Activated T-cell treated with anti-CD3 and anti-CD28 coated beads, Interleukin-2, amount 50 U/mL, for 4 hours (primary cell): ENCODE measurements around the gene CYP27C1. TPM values are rescaled to one million over a fixed set of nuclear protein-coding genes. Genes with fewer than 3 reads are reported as not detected.

Experiments
- ATAC-seq, 2 donors: fragments of 200-7000 bp; cut with Tn5 transposase; one replicate each; pipeline ENCODE4 v1.10.0; 2021
- DNase-seq: peaks from one replicate; pipeline ENCODE4 v3.0.0-alpha.2; 2020
- H3K27me3 Mint-ChIP-seq: one replicate; pipeline ENCODE4 v1.8.0; 2021; ENCODE audit warnings: low read depth, mixed read lengths
- H3K36me3 Mint-ChIP-seq: one replicate; pipeline ENCODE4 v1.8.0; 2022; ENCODE audit warnings: mixed read lengths; ENCODE audit not compliant: insufficient read depth
- H3K4me1 Mint-ChIP-seq: one replicate; pipeline ENCODE4 v1.8.0; 2021; ENCODE audit warnings: low read depth, mixed read lengths
- H3K4me3 Mint-ChIP-seq: one replicate; pipeline ENCODE4 v1.8.0; 2021; ENCODE audit warnings: mild to moderate bottlenecking, moderate library complexity, mixed read lengths
- H3K9me3 Mint-ChIP-seq: one replicate; pipeline ENCODE4 v1.8.0; 2021; ENCODE audit warnings: mixed read lengths
- total RNA-seq, 3 donors: library from RNA; stranded (reverse); gene quantifications; one replicate each; pipeline ENCODE4 v1.2.1, GENCODE V29; 2021

CYP27C1 gene
- total RNA-seq, 3 donors from 2014 or later: not detected

DNA sequence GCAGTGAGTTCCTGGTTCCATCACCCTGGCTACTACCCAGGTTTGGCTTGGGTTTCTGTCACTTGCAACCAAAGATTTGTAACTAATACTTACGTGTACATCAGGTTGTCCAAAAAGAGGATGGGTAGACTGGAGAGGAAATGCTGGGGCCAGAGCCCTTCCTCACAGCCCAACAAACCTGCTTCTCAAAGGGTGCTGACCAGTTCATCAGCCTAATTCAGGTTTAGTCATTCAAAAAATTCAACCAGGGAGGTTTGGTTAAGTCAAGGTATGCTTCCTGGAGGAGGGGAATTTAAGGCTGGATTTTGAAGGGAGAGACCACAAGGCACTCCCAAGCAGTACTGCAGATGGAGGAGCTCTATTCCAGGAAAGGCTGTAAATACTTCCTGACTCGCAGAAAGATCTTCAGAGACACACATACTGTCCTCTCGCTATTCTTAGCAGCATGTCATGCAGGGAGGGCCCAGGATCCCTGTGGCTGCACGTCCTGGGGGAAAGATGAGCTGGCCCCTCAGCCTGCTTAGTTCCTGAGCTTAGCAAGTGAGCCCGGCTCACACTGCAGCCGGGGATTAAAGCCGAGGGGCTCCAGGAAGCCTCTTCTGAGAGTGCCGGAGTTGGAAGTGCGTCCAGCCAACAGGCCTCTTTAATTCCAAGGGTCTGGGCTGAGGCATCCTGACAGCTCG is 73.1 kb downstream of the CYP27C1 start:
- no peaks in the 10 kb centered on the region for H3K9me3 Mint-ChIP-seq
- H3K4me1 Mint-ChIP-seq: no peaks in the 10 kb centered on the region
- no peak for DNase-seq
- H3K27me3 Mint-ChIP-seq: no peaks in the 10 kb centered on the region
- no peak for ATAC-seq
- H3K4me3 Mint-ChIP-seq: no peak overlapping the region
- H3K36me3 Mint-ChIP-seq: no peaks in the 10 kb centered on the region

DNA sequence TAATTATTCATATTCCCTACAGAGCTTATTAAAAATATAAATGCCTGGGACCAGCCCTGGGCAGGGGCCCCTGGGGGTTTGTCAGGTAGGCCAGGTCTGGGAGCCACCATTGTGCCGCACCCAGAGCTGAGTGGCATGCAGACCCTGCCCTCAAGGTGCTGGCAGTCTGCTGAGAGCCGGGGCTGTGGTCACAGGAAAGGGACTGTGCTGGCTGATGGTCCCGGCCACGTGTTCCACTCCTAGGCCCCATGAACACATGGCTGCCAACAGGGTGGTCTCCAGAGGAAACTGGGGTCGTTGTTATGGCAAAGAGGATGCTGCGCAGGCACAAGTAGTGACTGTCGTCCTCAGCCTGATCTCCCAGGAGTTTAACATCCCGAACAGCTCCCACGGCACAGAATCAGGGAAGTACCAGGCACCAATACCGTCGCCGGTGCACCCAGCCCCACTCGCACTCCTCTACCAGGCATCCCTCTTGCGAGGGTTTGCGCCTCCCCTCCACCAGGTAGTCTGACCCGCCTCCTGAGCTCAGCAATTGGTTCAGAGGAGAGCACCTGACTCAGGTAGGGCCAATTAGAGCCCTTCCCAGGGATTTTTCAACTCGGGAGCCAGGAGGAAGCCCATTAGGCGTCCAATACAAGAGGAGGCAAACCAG is 73.9 kb downstream of the CYP27C1 start:
- no peak for DNase-seq

DNA sequence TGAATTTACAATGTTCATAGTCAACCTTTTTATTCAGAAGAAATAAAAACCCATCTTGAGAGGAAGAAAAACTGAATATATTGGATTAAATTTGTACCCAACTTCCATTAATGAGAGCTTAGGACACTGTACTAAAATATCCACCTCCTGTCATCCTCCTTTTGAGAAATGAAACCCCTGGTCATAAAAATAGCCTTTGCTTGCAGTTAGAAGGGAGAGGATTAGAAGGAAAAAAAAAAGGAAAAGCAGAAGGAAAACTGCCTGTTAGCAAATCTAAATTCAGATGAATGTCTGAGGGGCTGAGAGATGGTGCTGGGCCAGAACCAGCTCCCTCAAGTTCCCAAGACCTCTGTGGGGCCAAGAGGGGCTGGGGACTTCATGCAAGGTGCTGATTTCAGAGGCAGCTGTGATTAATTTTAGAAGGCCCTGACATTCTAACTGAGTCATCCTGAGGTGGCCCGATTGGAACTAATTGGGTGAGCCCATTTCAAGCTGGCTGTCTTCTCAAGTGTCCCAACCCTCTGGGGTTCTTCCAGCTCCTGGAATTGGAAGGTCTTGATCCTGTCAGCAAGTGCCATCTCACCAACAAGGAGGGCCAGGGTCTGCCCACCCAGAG is 74.7 kb downstream of the CYP27C1 start:
- ATAC-seq (no peak), DNase-seq (no peak)
- Mint-ChIP-seq H3K4me3 (no peak overlapping the region), H3K27me3 (no peaks in the 10 kb centered on the region), H3K9me3 (no peaks in the 10 kb centered on the region), H3K4me1 (no peaks in the 10 kb centered on the region), H3K36me3 (no peaks in the 10 kb centered on the region)

More for the DNA sequence above, 73.9 kb downstream of the CYP27C1 start:
- no peaks in the 10 kb centered on the region for H3K27me3 Mint-ChIP-seq
- H3K9me3 Mint-ChIP-seq: no peaks in the 10 kb centered on the region
- no peak overlapping the region for H3K4me3 Mint-ChIP-seq
- H3K4me1 Mint-ChIP-seq: no peaks in the 10 kb centered on the region
- no peak for ATAC-seq
- H3K36me3 Mint-ChIP-seq: no peaks in the 10 kb centered on the region

DNA sequence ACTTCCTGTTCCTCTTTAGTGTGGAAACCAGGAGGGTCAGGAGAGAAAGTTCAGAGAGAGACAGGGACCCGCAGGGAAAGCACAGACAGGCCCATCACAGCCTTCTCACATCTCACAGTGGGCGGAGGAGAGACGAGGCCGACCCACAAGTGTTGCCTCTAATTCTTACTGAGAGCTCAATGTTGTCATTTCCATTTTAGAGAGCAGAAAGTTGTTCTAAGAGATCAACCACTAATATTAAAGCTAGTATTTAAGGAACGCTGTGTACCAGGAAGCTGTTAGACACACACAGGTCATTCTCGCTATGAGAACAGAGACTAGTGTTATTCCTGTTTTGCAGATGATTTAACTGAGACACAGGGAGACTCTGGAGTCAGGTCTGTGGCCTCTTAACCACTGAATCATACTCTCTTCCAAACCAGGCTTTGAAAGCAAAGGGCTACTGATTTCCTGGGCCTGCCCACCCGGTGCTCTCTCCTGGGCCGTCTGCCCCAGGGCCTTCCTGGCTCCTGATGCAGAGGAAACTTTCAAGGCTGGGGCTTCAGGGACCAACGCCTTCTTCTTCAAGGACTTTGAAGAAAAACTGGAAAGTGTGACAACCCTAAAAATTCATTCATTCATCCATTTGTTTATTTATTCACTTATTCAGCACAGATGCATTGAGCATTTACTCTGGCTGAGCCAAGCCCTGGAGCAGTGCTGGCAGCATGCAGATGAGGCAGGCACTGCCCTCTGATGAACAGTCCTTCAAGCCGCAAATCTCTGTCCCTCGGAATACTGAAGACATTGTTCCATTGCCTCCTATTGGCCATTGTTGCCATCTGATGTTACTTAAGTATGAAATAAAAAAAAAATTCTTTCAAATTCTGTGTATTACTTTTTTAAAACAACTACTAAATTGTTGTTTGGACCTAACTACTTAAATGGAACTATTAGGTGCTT is 76.0 kb downstream of the CYP27C1 start:
- Mint-ChIP-seq H3K9me3 (no peaks in the 10 kb centered on the region), H3K4me3 (no peak overlapping the region), H3K4me1 (no peaks in the 10 kb centered on the region), H3K27me3 (no peaks in the 10 kb centered on the region), H3K36me3 (no peaks in the 10 kb centered on the region)
- DNase-seq: no peak
- no peak for ATAC-seq

DNA sequence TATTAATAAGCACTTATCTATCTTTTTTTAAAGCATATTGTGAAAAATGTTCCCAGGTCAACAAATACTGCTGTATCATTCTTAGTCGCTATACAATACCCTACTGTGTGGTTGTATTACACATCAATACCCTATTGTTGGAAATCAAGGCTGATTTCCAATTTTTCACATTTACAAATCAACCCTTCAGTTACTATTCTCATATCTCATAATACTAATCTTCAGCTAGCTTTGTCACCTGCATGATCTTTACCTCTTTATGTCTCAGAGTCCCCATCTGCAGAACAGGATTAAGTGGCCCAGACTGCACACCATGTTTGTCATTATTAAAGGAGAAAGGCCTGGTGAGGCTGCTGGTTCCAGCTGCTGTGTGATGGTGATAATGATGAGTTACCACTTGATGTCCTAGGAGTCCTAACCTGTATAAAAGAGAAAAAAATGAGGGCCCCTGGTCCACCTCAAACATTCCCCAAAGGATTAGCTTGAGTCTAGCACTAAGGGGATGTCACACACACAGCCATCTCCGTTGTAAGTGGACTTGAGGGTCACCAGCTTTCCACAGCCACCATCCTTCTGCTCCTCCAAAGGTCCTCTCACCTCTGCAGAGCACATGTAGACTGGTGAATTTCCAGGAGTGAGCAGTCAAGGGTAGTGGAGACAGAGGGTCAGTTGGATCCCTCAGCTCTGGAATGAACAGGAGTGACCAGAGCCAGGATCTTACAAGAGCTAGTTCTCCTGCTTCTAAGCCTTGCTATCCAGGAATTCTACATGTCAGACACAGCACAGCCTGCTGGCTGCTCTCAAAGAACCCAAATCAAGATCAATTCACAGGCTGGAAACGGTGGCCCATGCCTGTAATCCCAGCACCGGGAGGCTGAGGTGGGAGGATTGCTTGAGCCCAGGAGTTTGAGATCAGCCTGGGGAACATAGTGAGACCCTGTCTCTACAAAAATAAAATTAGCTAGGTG is 77.2 kb downstream of the CYP27C1 start:
- Mint-ChIP-seq H3K4me1 (no peaks in the 10 kb centered on the region), H3K9me3 (no peaks in the 10 kb centered on the region), H3K4me3 (no peak overlapping the region), H3K36me3 (no peaks in the 10 kb centered on the region), H3K27me3 (no peaks in the 10 kb centered on the region)
- ATAC-seq: no peak
- DNase-seq: no peak

DNA sequence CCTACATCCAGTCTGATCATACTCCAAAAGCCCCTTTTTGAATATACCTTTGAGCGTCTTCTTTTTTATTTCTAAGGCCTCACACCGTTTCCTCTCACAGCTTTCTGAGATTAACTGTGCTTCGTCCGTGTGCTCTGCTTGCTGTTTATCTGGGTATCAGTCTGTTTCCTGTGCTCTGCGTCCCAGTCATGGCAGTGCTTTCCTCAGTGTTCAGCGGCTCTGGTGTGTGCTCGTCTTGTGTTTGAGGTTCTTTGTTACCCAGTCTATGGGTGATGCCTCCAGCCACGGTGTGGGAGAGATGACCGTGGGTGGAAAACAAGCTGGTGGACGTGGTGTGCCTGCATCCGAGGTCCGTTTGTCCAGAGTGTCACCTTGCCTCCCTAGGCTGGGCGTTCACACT is 79.6 kb downstream of the CYP27C1 start:
- Mint-ChIP-seq H3K36me3 (no peaks in the 10 kb centered on the region), H3K4me3 (no peak overlapping the region), H3K9me3 (no peaks in the 10 kb centered on the region), H3K4me1 (no peaks in the 10 kb centered on the region), H3K27me3 (no peaks in the 10 kb centered on the region)
- ATAC-seq (no peak), DNase-seq (no peak)

DNA sequence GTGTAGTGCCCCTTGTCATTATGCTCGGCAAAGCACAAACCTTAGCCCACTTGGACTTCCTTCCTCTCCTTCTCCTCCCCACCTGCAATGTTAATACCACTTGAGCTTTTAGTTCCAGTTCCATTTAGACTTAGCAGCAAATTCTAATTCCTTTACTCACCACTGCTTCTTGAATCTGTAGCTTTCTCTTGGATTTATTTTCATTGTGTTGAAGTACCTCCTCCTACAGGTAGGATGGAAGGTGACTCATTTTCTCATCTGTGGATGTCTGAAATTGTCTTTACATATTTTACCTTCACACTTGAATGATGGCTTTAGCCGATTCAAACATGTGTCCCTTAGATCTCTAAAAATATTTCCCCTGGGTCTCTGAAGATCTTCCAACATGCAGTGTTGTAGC is 80.3 kb downstream of the CYP27C1 start:
- DNase-seq (no peak), ATAC-seq (no peak)
- H3K36me3 Mint-ChIP-seq: no peaks in the 10 kb centered on the region
- H3K4me1 Mint-ChIP-seq: no peaks in the 10 kb centered on the region
- no peaks in the 10 kb centered on the region for H3K9me3 Mint-ChIP-seq
- no peak overlapping the region for H3K4me3 Mint-ChIP-seq
- no peaks in the 10 kb centered on the region for H3K27me3 Mint-ChIP-seq

DNA sequence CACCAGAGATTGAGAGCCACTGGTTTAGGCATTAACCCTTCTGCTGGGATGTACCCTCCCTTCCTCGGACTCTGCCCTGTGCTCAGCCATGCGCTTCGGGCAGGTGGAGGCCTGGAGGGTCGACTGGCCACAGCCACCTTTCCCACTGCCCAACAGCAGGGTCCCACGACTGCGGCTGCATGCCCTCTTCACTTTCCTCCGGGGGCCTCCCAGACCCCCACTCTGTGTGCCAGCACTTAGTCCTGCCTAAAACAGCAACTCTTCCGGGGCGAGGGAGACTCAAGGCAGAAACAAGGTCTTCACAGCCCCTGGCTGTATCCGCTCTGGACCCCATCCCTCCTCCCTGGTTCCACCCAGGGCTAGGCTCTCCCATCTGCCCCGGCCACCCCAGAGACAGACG is 81.8 kb downstream of the CYP27C1 start:
- ATAC-seq (no peak), DNase-seq (no peak)
- Mint-ChIP-seq H3K9me3 (no peaks in the 10 kb centered on the region), H3K4me1 (no peaks in the 10 kb centered on the region), H3K27me3 (no peaks in the 10 kb centered on the region), H3K36me3 (no peaks in the 10 kb centered on the region), H3K4me3 (no peak overlapping the region)

DNA sequence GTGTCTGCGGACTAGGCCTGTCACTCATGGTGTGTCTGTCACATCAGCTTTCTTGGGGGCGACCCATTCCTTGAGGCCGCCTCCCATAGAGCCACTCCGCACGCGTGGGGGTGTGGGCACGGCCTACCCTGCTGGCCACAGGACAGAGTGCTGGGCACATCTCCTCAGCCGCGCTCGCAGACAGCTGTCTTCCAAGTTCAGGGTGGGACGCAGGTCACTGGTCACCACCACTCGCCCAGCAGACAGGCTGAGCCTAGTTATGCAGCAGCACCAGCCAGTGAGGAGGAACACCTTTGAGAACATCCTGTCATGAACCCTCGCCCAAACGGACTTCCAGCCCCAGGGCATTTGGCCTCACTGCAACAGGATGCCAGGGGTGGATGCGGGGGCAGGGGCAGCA is 82.4 kb downstream of the CYP27C1 start:
- H3K36me3 Mint-ChIP-seq: no peaks in the 10 kb centered on the region
- no peaks in the 10 kb centered on the region for H3K27me3 Mint-ChIP-seq
- no peak overlapping the region for H3K4me3 Mint-ChIP-seq
- no peaks in the 10 kb centered on the region for H3K4me1 Mint-ChIP-seq
- no peak for DNase-seq
- no peak for ATAC-seq
- no peaks in the 10 kb centered on the region for H3K9me3 Mint-ChIP-seq

DNA sequence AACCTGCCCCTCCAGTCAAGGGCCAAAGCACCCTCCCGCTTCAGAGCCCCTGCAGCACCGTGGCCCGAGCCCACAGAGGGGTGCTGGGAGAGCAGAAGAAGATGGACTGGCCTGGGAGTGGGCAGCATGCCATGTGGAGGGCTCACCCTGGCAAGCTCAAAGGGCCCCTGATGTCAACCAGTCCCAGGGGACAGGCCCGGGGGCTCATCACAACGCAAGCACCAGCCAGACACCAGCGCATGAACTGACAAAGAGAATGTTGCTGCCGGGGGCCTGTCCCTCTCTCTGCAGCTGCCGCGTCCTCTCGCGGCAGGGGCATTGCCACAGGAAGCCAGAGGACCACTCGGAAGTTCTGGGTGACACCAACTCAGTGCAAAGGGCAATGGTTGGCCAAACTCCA is 82.9 kb downstream of the CYP27C1 start:
- ATAC-seq (no peak), DNase-seq (no peak)
- no peaks in the 10 kb centered on the region for H3K9me3 Mint-ChIP-seq
- H3K27me3 Mint-ChIP-seq: no peaks in the 10 kb centered on the region
- no peak overlapping the region for H3K4me3 Mint-ChIP-seq
- H3K4me1 Mint-ChIP-seq: no peaks in the 10 kb centered on the region
- no peaks in the 10 kb centered on the region for H3K36me3 Mint-ChIP-seq

DNA sequence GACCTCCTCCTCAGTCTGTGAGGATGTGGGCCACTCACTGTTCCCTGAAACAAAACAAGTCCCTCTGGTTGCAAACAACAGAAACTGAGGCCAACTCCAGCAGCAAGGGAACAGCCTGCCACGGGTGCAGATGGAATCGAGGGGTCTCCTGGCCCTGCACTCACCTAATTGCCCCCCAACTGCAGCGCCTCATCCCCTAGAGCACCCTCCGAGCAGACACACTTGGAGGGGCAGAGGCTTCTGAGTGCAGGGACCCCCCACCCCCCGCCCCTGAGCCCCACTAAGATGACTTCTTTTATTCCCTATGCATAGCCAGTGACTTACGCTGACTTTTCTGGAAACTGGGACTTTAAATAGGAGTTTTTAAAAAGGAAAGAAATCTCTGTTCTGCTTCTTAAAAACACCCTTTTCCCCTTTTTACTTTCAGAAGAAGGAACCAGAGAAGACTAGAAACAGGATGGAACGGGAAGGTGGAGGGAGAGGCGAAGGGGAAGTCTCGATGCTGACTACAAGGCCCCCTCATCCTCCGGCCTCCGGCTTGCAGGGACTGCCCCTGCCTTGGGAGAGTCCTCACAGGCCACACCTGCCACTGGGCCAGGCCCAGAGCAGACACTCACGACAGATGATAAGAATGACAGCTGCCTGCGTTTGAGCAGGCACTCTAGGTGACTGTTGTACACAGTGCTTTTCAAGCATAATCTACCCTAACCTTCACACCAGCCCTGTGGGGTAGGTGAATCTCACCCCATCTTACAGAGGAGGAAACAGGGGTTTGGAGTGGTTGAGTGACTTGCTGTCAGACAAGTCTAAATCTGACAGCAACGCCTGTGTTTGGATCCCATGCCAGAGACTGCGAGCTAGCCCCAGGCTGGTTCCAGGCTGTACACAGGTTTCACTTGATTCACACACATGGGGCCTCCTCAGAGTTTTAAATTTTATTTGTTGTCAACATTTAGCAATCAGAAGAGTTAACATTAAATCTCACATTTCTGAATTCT is 85.0 kb downstream of the CYP27C1 start:
- no peaks in the 10 kb centered on the region for H3K27me3 Mint-ChIP-seq
- no peaks in the 10 kb centered on the region for H3K9me3 Mint-ChIP-seq
- no peaks in the 10 kb centered on the region for H3K36me3 Mint-ChIP-seq
- ATAC-seq: no peak
- no peaks in the 10 kb centered on the region for H3K4me1 Mint-ChIP-seq
- no peak overlapping the region for H3K4me3 Mint-ChIP-seq
- no peak for DNase-seq

DNA sequence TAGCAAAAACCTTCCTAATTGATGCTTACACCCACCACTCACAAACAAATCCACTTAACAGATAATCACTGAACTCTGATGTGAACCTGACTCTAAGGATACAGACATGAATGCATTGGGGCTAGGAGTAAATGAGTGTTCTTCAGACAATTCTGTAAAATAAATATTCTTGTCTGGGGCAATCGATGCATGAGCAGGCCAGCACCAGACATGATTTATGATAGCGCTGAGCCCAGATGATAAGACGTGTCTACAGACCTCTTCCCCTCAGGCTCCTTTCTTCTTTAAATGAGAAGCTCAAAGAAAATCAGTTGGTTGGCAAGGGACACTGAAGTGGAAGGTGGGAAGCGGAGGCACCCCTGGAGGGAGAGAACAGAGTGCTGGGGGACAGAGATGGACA is 85.9 kb downstream of the CYP27C1 start:
- no peak overlapping the region for H3K4me3 Mint-ChIP-seq
- ATAC-seq (no peak), DNase-seq (no peak)
- H3K27me3 Mint-ChIP-seq: no peaks in the 10 kb centered on the region
- no peaks in the 10 kb centered on the region for H3K36me3 Mint-ChIP-seq
- H3K9me3 Mint-ChIP-seq: no peaks in the 10 kb centered on the region
- no peaks in the 10 kb centered on the region for H3K4me1 Mint-ChIP-seq
